NCI-H1436 treated with DMSO at 0.1 percent for 48 hours (cell line): ENCODE data around the gene TMEM151B.

Experiments
- DNase-seq: peaks from one replicate; lab custom pipeline; 2025; lab: John Stamatoyannopoulos, UW

TMEM151B gene

GRCh38 chr6:44278774-44279697 lies 8.8 kb downstream of the TMEM151B start:
- no peak for DNase-seq

- no peak for DNase-seq
Measured at GRCh38 chr6:44284121-44284520, 13.9 kb downstream of the TMEM151B start.

DNA sequence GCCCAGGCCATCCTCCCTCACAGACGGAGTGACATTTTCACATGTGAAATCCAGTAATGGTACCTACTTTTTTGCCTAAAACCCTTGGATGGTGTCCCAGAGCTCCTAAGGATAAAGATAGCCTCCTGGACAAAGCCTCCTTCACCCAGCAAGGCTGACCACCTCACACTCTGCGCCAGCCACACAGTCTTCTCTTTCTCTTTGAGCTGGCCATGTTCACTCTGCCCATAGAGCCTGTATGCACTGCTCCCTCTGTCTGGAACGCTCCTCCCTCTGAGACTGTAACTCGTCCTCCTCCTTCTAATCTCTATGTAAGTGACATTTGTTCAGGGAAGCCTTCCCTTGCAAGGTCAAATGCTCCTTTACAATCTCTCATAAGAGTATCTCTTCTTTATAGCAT lies 14.6 kb downstream of the TMEM151B start:
- DNase-seq = no peak

DNA sequence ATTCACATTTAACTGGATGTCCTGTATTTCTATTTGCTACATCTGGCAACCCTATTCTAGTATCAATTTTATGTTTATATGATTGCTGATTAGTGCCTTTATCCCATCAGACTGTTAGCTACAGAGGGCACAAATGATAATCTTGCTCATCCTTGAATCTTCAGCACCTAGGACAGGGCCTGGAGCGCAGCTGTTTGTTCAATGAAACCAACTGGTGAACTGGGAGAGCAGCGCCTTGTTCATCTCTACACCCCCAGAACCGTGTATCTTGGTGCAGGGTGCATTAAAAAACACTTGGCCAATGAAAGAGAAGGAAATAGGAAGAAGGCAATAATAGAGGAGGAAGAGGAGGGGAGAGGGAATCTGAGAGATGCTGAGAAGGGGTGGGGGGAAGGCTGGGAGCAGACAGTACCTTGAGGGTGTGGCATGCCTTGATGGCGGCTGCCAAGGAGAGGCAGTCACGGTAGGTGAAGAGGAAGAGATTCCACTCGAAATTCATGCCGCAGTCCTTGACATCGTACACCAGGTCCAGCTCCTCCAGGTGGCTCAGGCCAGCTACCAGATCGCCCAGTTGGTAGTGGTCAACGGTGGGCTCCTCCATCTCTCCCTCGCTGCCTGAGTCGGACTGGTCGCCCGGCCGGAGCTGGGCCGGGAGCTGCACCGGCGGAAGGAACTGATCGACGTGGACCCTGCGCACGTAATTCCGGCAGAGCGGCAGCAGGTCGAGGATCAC lies 15.5 kb downstream of the TMEM151B start:
- no peak for DNase-seq

DNA sequence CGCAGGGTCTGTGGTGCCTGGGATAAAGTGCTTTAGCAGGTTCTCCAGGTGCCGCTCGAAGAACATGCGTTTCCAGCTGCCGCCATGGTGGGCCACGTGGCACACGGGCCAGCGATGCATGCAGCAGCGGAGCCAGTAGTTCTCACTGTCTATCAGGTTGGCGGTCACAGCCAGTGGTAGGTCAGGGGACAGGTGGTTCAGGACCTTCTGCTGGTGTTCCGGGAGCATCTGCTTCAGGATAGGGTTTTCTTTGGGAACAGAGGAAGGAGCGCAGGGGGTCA lies 16.0 kb downstream of the TMEM151B start:
- DNase-seq = no peak

DNA sequence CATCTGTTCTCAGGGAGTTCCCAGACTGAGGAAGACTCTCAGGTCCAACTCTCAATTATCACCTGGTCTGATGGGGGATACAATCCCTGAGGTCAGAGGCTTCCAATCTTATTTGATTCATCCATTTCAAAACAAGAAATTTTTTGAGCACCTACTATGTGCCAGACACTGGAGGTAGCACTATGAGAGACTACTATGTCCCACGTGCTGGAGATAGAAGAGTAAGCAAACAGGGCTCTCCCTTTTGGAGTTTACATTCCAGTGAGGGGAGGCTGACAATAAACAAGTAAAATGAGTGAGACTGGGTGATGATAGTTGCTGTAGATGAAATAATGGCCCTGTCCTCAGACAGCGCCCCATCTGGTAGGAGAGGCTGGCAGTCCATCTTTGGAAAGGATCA lies 16.5 kb downstream of the TMEM151B start:
- DNase-seq = no peak

DNA sequence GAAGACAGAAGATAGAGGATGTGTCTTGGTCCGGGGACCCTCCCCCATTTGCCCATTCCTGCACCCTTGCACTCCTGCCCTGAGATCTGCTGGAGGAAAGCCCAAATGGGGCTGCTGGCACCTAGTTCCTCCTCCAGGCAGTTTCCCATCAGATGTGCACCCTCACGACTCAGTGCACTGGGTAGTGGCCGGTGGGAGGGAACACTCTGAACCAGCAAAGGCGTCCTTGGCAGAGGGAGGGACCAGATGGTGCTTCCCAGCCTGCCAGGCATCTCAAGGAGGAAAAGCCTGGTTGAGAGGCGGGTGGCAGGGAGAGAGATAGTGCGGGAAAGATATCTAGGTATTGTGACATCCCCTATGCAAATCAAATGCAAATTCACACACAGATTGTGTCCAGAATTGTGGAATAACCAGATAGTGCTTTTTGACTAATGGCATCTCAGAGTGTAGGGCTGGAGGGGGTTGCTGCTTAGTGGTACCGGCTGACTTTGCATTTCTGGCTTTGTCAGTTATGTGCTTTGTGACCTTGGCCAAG lies 19.5 kb downstream of the TMEM151B start:
- DNase-seq = no peak

DNA sequence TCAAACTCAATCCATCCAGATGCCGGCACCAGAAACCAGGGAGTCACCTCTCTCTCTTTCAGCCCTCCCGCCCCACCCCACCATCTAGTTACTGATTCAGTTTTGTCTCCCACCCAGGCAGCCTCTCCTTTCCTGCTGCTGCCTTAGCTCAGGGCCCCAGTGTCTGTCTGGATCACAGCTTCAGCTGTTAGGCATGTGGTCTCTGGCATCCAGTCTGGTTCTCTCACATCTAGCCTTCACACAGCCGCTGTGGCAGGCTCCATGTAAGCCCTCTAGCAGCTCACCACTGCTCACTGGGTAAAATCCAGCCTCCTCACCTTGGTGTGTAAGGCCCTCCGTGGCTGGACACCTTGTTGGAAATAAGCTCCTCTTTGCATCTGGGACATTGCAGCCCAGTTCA lies 21.6 kb downstream of the TMEM151B start:
- no peak for DNase-seq

- DNase-seq = no peak
Measured at GRCh38 chr6:44292661-44293365, 22.6 kb downstream of the TMEM151B start.

DNA sequence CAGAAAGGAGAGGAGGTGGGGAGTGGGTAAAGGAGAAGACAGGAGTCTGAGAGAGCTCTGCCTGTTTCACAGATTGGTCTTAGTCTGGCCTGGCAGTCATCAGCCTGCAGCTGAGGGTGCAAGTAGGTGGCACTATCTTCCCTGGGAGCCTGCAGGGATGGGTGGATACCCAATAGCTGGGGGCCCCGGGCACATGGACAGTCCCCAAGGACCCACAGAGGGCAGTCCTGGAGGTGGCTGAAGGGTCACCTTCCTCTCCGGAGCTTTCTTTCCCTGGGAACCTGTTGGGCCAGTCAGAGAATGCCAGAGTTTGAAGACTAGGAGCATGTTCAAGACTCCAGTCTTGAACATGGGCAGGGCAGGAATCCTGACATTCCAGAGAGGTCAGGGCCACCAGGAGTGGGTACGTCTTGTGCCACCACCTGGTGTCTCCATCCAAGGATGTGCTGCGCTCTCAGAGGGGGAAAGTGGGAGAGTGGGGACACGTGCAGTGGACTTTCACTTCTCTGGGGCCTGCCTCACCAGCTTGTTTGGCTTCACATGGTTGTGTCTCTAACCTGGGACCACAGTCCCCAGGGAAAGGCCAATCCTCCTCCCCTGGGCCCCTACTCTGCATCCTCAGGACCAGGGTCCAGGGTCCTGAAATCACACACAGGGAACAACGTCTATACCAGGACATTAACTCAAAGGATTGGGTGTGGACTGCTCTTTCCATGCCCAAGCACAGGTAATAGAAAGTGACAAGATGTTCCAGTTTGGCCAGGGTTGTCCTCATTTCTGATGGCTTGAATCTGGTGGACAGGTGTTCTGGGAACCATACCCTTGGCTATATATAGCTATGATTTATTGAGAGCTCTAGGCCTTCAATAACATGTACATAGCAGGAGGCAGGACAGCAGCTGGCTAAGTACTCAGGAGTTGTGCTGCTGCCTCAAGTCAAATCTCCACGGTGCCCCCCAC lies 24.9 kb downstream of the TMEM151B start:
- no peak for DNase-seq

GRCh38 chr6:44297063-44298038 lies 27.1 kb downstream of the TMEM151B start:
- no peak for DNase-seq

DNA sequence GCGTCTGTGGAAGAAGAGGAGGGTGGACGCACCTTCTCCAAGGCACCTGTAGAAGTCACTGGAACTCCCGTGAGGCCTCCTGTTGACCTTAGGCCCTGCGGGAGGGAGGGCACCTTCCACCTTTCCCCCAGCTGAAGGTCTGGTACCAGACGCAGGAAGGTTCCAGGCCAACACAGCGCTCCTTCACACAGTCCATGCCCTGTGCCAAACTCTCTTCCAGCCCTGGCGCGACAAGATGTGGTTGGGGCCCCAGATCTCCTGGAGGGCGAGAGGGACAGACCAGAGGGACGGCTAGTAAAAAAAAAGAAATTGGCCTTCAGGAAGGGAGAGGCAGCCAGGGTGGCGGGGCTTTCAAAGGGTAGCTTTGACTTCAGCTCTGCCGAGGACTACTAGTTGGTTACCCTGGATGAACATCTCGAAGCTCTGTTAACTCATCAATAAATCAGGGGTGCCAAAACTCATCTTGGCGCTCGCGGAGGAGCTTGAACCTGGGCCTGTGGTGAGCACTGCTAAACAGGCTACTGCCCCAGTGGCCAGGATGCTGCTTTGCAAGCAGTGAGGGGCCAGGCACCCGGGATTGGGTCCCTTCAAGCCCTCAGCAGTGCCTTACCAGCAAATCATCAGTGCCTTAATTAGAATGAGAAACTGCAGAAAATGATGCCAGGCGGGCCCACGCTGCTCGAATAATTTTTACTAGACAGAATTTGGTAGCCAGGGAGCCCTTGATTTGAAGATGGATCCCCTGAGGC lies 28.0 kb downstream of the TMEM151B start:
- DNase-seq = no peak

- DNase-seq = no peak
Measured at GRCh38 chr6:44298864-44299263, 28.6 kb downstream of the TMEM151B start.

- no peak for DNase-seq
Measured at GRCh38 chr6:44300292-44300823, 30.1 kb downstream of the TMEM151B start.

GRCh38 chr6:44301106-44301505 lies 30.9 kb downstream of the TMEM151B start:
- no peak for DNase-seq

GRCh38 chr6:44301782-44302564 lies 31.7 kb downstream of the TMEM151B start:
- no peak for DNase-seq

- DNase-seq = no peak
Measured at GRCh38 chr6:44302856-44303255, 32.6 kb downstream of the TMEM151B start.

DNA sequence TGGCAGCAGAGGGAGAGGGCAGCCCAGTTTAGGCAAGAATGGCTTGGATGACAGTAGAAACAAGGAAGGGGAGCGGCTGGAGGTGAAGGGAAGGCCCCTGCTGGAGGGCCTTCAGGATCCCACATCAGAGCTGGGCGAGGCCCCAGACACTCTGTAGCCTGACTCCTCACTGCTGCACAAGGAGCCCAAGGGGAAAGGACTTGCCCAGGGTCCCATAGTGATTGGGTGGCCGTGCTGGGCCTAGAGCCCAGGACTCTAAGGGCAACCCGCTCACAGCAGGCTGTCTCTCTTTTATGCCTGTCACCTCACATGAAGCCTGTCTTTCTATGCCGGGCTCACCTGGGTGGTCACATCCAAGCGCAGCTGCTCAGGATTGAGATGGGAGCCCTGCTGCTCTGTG lies 33.6 kb downstream of the TMEM151B start:
- no peak for DNase-seq
